ENCODE results near the gene KRTAP3-3. TPM values are rescaled to one million over a fixed set of nuclear protein-coding genes. Genes with fewer than 3 reads are reported as not detected.

KRTAP3-3 gene
- total RNA-seq, 1 experiment from 2014 or later = not detected

- Mint-ChIP-seq H3K4me3 (no peak overlapping the region), H3K9me3 (no peaks in the 10 kb centered on the region), H3K27me3 (ENCODE audit: low read depth) (no peaks in the 10 kb centered on the region; the same call in none of the 2 replicates), H3K36me3 (ENCODE audit: insufficient read depth in 1 of 3, low read depth in 3 of 3) (no peaks in the 10 kb centered on the region), H3K27ac (no peak overlapping the region), H3K4me1 (peaks cover 25 to 28% of the 10 kb centered on the region in 2 experiments)
- Histone ChIP-seq H3K9me3 (ENCODE audit: control insufficient read depth, low read depth, low read length) (no peaks in the 10 kb centered on the region), H2BK120ac (ENCODE audit: low read depth, low read length, poor library complexity, severe bottlenecking) (no peak overlapping the region), H3K18ac (ENCODE audit: insufficient read length, low read depth, low read length) (no peak overlapping the region), H2BK15ac (ENCODE audit: low read depth, low read length) (no peak overlapping the region), H3K9ac (ENCODE audit: extremely low read depth, insufficient read length, low read length) (no peak overlapping the region), H4K91ac (ENCODE audit: insufficient read length, low read depth, low read length) (no peak overlapping the region), H3K79me1 (ENCODE audit: insufficient read depth, low read depth, low read length, poor library complexity, severe bottlenecking) (no peaks in the 10 kb centered on the region), H3K4me2 (ENCODE audit: insufficient read depth, insufficient read length, low read length) (no peak overlapping the region), H2BK5ac (ENCODE audit: insufficient read length, low read length) (no peak overlapping the region), H2BK20ac (ENCODE audit: low read depth, low read length, poor library complexity, severe bottlenecking) (no peak overlapping the region), H3T11ph (ENCODE audit: low read length) (no peak overlapping the region), H4K5ac (ENCODE audit: insufficient read length, low read depth, low read length) (no peak overlapping the region), H2AFZ (ENCODE audit: low read length) (no peak overlapping the region), H3K27me3 (ENCODE audit: insufficient read depth, low read length) (no peaks in the 10 kb centered on the region), H3K4me1 (ENCODE audit: insufficient read depth, low read length) (peaks cover 9% of the 10 kb centered on the region; the same call in 1 of the 2 replicates), H3K79me2 (ENCODE audit: insufficient read depth, low read length) (no peaks in the 10 kb centered on the region), H4K20me1 (ENCODE audit: control insufficient read depth, insufficient read depth, insufficient read length) (no peaks in the 10 kb centered on the region), H3K27ac (ENCODE audit: insufficient read length, low read depth, low read length) (no peak overlapping the region), H3K14ac (ENCODE audit: insufficient read depth, low read length) (no peak overlapping the region), H3K23me2 (ENCODE audit: insufficient read length, low read depth, low read length, poor library complexity, severe bottlenecking) (no peaks in the 10 kb centered on the region), H3K56ac (ENCODE audit: insufficient read length, low read depth, low read length) (no peak overlapping the region), H2BK12ac (ENCODE audit: insufficient read length, low read depth, low read length) (no peak overlapping the region), H4K8ac (replicated peaks; ENCODE audit: insufficient read length, low read depth, low read length) (no peak overlapping the region), H3K4ac (ENCODE audit: low read depth, low read length) (no peak overlapping the region), H2AK5ac (ENCODE audit: insufficient read length, low read length) (no peak overlapping the region), H3K23ac (ENCODE audit: insufficient read length, low read depth, low read length) (no peak overlapping the region)
- TF ChIP-seq, protein P1, sequence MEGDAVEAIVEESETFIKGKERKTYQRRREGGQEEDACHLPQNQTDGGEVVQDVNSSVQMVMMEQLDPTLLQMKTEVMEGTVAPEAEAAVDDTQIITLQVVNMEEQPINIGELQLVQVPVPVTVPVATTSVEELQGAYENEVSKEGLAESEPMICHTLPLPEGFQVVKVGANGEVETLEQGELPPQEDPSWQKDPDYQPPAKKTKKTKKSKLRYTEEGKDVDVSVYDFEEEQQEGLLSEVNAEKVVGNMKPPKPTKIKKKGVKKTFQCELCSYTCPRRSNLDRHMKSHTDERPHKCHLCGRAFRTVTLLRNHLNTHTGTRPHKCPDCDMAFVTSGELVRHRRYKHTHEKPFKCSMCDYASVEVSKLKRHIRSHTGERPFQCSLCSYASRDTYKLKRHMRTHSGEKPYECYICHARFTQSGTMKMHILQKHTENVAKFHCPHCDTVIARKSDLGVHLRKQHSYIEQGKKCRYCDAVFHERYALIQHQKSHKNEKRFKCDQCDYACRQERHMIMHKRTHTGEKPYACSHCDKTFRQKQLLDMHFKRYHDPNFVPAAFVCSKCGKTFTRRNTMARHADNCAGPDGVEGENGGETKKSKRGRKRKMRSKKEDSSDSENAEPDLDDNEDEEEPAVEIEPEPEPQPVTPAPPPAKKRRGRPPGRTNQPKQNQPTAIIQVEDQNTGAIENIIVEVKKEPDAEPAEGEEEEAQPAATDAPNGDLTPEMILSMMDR (conservative IDR thresholded peaks at IDR 0.05) = no peak
- no CpG with 5 or more reads among the region's 1 CpG for WGBS (ENCODE audit: extremely low coverage, insufficient read length, low lambda C conversion rate)
- DNase-seq = no peak
Measured at GRCh38 chr17:40961591-40961990, 32.4 kb downstream of the KRTAP3-3 start.

All from H9 (cell line).